WERI-Rb-1 (cell line): ENCODE results near the gene TBC1D1.

Experiments used
- DNase-seq: peaks from one replicate; pipeline ENCODE4 v3.0.0-alpha.2; 2020
- H3K27ac ChIP-seq: fragments of 250-450 bp; sonication (Bioruptor Pico); 2 replicates; pipeline ENCODE4 v1.5.1; 2020; ENCODE audit warnings: mild to moderate bottlenecking, moderate library complexity
- H3K27me3 ChIP-seq: fragments of 250-450 bp; sonication (Bioruptor Pico); 2 replicates; pipeline ENCODE4 v1.5.1; 2021; ENCODE audit warnings: mild to moderate bottlenecking, low read depth, moderate library complexity; ENCODE audit not compliant: insufficient read depth, severe bottlenecking
- H3K36me3 ChIP-seq: fragments of 250-450 bp; sonication (Bioruptor Pico); 2 replicates; pipeline ENCODE4 v1.5.1; 2020; ENCODE audit warnings: mild to moderate bottlenecking, moderate library complexity
- H3K4me3 ChIP-seq: 2 replicates; pipeline ENCODE4 v1.5.1; 2011; ENCODE audit warnings: low read depth, mild to moderate bottlenecking, control low read depth, low read length
- H3K9me3 ChIP-seq: fragments of 250-450 bp; sonication (Bioruptor Pico); 2 replicates; pipeline ENCODE4 v1.5.1; 2021; ENCODE audit warnings: mild to moderate bottlenecking, moderate library complexity; ENCODE audit not compliant: severe bottlenecking
- CTCF ChIP-seq: IDR thresholded peaks from 2 replicates; pipeline ENCODE4 v1.5.1; 2011; ENCODE audit warnings: low read depth, mild to moderate bottlenecking, control low read depth, inconsistent platforms, low read length

The TBC1D1 gene

DNA sequence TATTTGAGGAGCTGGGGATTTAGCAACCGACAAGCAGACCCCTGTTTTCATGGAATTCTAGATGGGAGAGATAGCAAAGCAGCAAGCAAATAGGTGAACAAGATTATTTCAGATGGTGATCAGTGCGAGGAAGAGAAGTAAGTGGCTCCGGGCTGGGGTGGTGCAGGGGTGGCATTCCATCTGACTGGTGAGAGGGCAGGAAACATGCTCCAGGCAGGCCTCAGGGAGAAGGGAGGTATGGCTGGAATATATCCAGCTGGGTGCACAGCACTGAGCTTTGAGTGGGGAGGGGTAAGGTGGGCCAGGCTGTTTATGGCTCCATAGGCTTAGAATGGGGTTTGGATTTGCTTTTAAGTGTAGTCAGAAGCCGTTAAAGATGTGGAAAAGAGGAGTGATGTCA is 90.5 kb downstream of the TBC1D1 start:
- DNase-seq = no peak
- H3K4me3 ChIP-seq = no peak overlapping the region

DNA sequence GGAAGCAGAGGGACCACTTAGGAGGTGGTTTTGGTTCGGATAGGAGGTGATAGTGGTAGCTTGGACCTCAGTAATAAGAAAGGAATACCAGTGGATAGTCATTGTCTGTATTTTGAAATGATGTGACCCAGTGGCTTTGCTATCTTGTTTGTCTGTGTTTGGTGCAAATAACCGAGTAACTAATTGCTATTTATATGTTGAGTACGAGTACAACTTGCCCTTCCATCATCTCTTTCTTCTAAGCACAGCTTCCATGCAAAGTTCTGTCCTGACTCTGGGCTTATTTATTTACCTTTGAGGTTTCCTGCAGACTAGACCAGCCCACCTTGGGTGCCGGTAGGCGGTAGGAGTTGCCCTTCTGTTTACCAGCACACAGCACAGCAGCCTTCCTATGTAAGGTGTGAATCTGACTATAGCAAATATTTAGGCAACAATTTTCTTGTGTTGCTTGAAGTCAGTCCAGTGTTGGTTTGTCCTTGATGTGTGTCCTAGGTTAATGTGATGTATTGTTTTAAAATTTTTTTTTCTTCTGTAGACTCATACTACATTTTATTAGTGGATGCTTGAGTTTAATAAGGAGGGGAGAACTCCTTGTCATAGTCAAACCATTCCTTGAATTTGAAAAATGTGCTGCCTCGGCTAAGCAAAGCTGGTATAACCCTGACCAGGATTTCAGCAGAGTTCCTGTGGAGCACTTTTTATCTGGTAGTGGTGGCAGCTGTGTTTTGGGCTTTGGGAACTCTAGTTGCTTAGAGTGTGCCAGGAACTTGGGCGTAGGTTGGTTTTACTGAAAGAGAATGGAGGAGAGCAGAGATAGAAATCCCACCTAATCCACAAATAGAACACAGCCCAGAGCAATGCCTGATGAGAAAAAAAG is 91.2 kb downstream of the TBC1D1 start:
- Histone ChIP-seq H3K27ac (no peak overlapping the region), H3K27me3 (no peaks in the 10 kb centered on the region), H3K4me3 (no peak overlapping the region), H3K9me3 (no peaks in the 10 kb centered on the region), H3K36me3 (peaks cover 3% of the 10 kb centered on the region; the same call in 1 of the 2 replicates)
- no peak for DNase-seq
- no peak for TF ChIP-seq CTCF

More for the DNA sequence above, 90.5 kb downstream of the TBC1D1 start:
- Histone ChIP-seq H3K9me3 (no peaks in the 10 kb centered on the region), H3K27me3 (no peaks in the 10 kb centered on the region), H3K27ac (no peak overlapping the region), H3K36me3 (peaks cover 3% of the 10 kb centered on the region; the same call in 1 of the 2 replicates)
- no peak for TF ChIP-seq CTCF

DNA sequence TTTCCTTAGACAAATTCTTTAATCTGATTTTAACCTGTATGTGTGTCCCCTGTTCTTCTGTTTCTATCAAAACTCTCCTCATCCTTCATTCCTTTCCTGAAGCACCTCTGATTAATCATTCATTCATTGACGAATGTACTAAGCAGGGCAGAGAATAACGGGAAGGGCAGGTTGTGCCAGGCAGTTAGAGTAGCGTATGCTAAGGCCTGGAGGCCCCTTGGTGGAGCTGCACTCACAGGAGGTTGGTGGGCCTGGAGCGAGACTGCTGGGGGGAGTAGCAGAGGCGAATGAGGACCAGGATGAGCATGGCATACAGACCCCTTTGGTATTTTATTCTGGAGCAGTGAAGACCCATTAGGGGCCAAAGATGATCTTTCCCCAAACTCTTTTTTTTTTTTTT is 91.9 kb downstream of the TBC1D1 start:
- TF ChIP-seq CTCF = no peak
- H3K27ac ChIP-seq = no peak overlapping the region
- H3K4me3 ChIP-seq = no peak overlapping the region
- no peak for DNase-seq
- H3K9me3 ChIP-seq = no peaks in the 10 kb centered on the region
- H3K27me3 ChIP-seq = no peaks in the 10 kb centered on the region
- no peaks in the 10 kb centered on the region; the same call in 1 of the 2 replicates for H3K36me3 ChIP-seq

- no peaks in the 10 kb centered on the region; the same call in 1 of the 2 replicates for H3K36me3 ChIP-seq
- no peak for TF ChIP-seq CTCF
- DNase-seq = no peak
- no peak overlapping the region for H3K27ac ChIP-seq
- H3K4me3 ChIP-seq = no peak overlapping the region
- no peaks in the 10 kb centered on the region for H3K9me3 ChIP-seq
- H3K27me3 ChIP-seq = no peaks in the 10 kb centered on the region
Measured at GRCh38 chr4:37983951-37984350, 93.1 kb downstream of the TBC1D1 start.

- no peak for TF ChIP-seq CTCF
- no peaks in the 10 kb centered on the region for H3K27me3 ChIP-seq
- no peak overlapping the region for H3K27ac ChIP-seq
- no peaks in the 10 kb centered on the region; the same call in 1 of the 2 replicates for H3K36me3 ChIP-seq
- no peak for DNase-seq
- no peak overlapping the region for H3K4me3 ChIP-seq
- no peaks in the 10 kb centered on the region for H3K9me3 ChIP-seq
Measured at GRCh38 chr4:37985730-37986275, 94.9 kb downstream of the TBC1D1 start.
